SK-N-SH treated with all-trans-retinoic acid at 6 μM for 48 hours (cell line): ENCODE results near the gene STC2.

Source experiments
- CREB5 ChIP-seq: fragments of 250-450 bp; sonication (Bioruptor Pico); IDR thresholded peaks from 2 replicates; pipeline ENCODE4 v1.5.1; 2020; ENCODE audit warnings: low read depth, mild to moderate bottlenecking, moderate library complexity
- ISL1 ChIP-seq: fragments of 250-450 bp; sonication (Bioruptor Pico); IDR thresholded peaks from 2 replicates; pipeline ENCODE4 v2.1.2; 2022; ENCODE audit warnings: mild to moderate bottlenecking, moderate library complexity
- TOX ChIP-seq: fragments of 250-450 bp; sonication (Bioruptor Pico); IDR thresholded peaks from 2 replicates; pipeline ENCODE4 v1.8.0; 2021; ENCODE audit warnings: mild to moderate bottlenecking, moderate library complexity, borderline replicate concordance
- ZFP30 ChIP-seq: fragments of 450-650 bp; formaldehyde crosslinking; IDR thresholded peaks from 2 replicates; pipeline ENCODE4 v1.5.0; 2022; ENCODE audit warnings: mild to moderate bottlenecking, moderate library complexity
- ZNF565 ChIP-seq: fragments of 450-650 bp; formaldehyde crosslinking; conservative IDR thresholded peaks from 2 replicates; pipeline ENCODE4 v1.5.0; 2020; ENCODE audit warnings: low read depth, mild to moderate bottlenecking, moderate library complexity

GRCh38 chr5:173309731-173310130 lies 18.5 kb downstream of the STC2 start:
- TF ChIP-seq ISL1 (CRISPR knock-in tag) (no peak), CREB5 (no peak), ZNF565 (CRISPR knock-in tag) (no peak), TOX (CRISPR knock-in tag) (no peak), ZFP30 (CRISPR knock-in tag) (no peak)
